Stomach smooth muscle (tissue), 2 donors: ENCODE results near the gene LIN7B.
"Not testable (repeated sequence)": the region's sequence is repeated elsewhere in the genome, so short reads cannot be mapped to it uniquely, and the experiment has no call there.

Experiments
- H3K27ac ChIP-seq: one replicate; pipeline ENCODE4 v1.7.0; 2013; ENCODE audit warnings: mild to moderate bottlenecking, low read length, inconsistent platforms
- H3K27me3 ChIP-seq, 2 donors: one replicate each; pipeline ENCODE4 v1.7.0; 2013; ENCODE audit warnings: low read length in 2 of 2; ENCODE audit not compliant: insufficient read depth in 2 of 2, control insufficient read depth in 1 of 2
- H3K36me3 ChIP-seq, 2 donors: one replicate each; pipeline ENCODE4 v1.7.0; 2013; ENCODE audit warnings: low read length in 2 of 2; ENCODE audit not compliant: control insufficient read depth in 2 of 2, insufficient read depth in 2 of 2
- H3K4me1 ChIP-seq: one replicate; pipeline ENCODE4 v1.7.0; 2013; ENCODE audit warnings: low read length; ENCODE audit not compliant: control insufficient read depth, insufficient read depth
- H3K4me3 ChIP-seq, 2 donors: one replicate each; pipeline ENCODE4 v1.7.0; 2013; ENCODE audit warnings: low read length in 2 of 2
- H3K9ac ChIP-seq, 2 donors: one replicate each; pipeline ENCODE4 v1.7.0; 2013; ENCODE audit warnings: low read length in 2 of 2, mild to moderate bottlenecking in 1 of 2
- H3K9me3 ChIP-seq, 2 donors: one replicate each; pipeline ENCODE4 v1.7.0; 2013; ENCODE audit warnings: low read length in 2 of 2; ENCODE audit not compliant: control insufficient read depth in 2 of 2
- donor health status: healthy.
- donor health status: Pancreatic carcinoma.

LIN7B gene, protein sequence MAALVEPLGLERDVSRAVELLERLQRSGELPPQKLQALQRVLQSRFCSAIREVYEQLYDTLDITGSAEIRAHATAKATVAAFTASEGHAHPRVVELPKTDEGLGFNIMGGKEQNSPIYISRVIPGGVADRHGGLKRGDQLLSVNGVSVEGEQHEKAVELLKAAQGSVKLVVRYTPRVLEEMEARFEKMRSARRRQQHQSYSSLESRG

DNA sequence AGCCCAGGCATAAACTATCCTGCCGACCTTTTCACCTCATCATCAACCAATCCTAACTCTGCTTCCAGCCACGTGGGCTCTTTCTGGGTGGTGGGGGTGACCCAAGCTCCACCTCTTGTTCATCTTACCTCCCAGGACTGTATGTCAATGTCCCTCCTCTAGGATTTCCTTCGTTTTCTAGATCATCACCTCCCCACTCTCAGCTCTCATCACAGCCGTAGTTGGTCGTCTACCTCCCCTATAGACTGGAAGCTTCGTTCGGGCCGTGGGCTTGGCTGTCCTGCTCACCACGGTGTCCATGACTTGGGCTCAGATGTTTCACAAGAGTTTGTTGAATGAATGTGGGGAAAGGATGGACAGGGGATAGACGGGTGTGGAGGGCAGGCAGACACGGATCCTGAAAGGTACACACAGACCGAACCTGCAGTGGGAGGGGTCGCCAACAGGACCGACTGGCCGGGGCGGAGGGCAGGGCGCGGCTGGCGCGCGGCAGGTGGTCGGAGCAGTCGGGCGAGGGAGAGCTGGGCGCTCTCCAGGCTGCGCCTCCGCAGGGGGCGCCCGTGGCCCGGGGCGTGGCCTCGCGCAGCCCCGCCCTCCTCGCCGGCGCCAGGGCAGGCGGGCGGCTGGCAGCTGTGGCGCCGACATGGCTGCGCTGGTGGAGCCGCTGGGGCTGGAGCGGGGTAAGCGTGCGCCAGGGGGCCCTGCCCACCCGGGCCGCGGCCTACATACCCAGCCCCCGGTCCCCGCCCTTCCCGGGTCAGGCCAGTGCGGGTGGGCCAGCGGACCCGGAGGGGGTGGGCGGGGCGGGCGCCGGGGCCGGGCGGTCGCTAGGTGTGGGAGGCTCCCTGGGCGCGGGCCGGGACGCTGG lies at the start of gene LIN7B:
Gene LIN7B (plus strand): TSS at position 609 of the 868 bp plus-strand sequence. CDS start 35 bp downstream, at position 644.
- Histone ChIP-seq H3K9ac (peak within 1 kb of the TSS; percentile 26 to 47), H3K9me3 (no peaks in the 10 kb centered on the region), H3K36me3 (peaks cover 2 to 3% of the 10 kb centered on the region in 2 donors), H3K27me3 (no peaks in the 10 kb centered on the region), H3K4me1 (peaks cover 27% of the 10 kb centered on the region), H3K4me3 (peak within 1 kb of the TSS; percentile 56 to 82), H3K27ac (peak within 1 kb of the TSS; percentile 46)

DNA sequence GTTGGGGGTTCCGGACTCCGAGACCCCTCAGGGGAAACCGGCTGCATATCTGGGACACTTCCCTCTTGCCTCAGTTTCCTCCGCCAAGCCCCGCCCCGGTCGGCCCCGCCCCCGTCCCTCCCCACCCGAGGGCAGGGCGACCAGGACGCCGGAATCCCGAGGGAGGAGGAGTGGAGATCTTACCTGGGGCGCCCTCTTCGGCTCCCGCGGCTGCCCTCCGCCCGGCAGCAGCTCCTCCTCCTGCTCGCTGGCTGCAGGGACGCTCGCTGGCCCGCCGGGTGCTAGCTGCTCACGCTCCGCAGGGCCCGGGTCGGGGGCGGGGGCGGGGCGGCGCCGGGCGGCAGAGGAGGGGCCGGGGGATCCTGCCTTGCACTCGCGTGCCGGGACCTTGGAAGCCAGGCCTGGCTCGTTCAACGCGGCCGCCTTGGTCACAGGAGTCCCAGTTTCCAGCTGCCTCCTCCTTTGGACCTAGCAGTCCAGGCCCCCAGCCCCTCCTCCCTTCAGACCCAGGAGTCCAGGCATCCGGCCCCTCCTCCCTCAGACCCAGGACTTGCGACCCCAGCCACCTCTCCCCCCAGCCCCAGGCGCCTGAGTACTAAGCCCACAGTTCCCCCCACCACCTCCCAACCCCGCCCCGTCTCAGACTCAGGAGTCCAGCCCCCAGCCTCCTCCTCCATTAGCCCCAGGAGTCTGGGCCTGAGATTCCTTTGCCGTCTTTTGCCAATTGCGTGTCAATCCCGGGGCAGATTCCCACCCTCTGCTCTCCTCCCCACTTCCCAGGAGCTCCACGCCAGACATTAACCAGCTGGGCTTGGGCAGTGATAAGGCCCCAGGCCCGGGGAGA lies 49.2 kb upstream of the LIN7B start, which contains the start of gene NTF4:
Gene NTF4 (minus strand): TSS at position 51 of the 844 bp plus-strand sequence. CDS start 2,821 bp downstream, outside the sequence.
- Histone ChIP-seq H3K36me3 (no peaks in the 10 kb centered on the region), H3K4me1 (no peaks in the 10 kb centered on the region), H3K27ac (no peak within 1 kb of the TSS), H3K4me3 (no peak within 1 kb of the TSS), H3K27me3 (peaks cover 38 to 49% of the 10 kb centered on the region in 2 donors), H3K9ac (no peak within 1 kb of the TSS), H3K9me3 (no peaks in the 10 kb centered on the region)

DNA sequence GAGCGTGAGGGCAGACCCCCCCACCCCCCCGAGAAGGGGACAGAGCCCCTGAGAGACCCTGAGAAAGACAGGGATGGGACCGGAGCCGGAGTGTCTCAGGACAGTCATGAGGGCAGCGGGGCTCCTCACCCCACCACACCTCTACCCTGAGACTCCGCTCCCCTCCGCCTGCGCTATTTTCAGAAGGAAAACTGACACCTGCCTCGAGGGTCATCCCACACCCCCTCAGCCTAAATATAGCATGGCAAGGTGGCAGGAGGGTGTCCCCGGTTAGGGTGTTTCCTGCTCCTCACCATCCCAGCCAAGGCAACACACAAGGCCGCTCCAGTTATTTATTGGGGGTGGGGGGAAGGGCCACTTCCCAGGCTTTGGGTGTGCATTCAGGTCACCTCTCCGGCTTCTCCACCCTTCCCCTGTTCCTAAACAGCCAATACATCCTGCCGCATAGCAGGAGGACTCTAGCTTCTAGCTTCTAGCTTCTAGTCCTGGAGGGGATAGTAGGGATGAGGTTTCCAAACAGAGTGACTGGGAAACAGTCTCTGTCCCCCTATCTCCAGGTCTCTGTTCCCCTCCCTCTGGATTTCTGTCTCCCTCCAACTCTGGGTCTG lies 48.2 kb upstream of the LIN7B start:
- Histone ChIP-seq H3K4me1 (no peaks in the 10 kb centered on the region), H3K9me3 (no peaks in the 10 kb centered on the region), H3K9ac (no peak overlapping the region), H3K27ac (no peak overlapping the region), H3K36me3 (no peaks in the 10 kb centered on the region), H3K27me3 (peaks cover 44 to 56% of the 10 kb centered on the region in 2 donors), H3K4me3 (no peak overlapping the region)

DNA sequence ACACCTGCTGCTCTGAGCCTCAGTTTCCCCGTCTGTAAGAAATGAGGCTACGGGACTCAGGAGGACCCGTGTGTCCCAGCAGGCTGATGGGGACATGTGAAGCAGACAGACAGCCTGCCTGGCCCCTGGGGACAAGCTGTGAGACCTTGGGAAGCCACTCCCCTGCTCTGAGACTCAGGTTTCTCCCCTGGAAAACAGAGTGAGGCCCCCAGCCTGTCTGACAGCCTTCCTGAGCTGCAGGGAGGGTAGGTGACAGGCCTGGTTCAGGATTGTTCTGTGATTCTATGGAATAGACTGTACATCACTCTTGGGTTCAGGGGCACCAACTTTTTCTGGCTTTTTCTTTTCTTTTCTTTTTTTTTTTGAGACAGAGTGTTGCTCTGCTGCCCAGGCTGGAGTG lies 46.6 kb upstream of the LIN7B start:
- H3K4me1 ChIP-seq = no peaks in the 10 kb centered on the region
- H3K27ac ChIP-seq = no peak overlapping the region
- H3K9ac ChIP-seq = no peak overlapping the region
- H3K27me3 ChIP-seq = peaks cover 42 to 59% of the 10 kb centered on the region in 2 donors
- H3K9me3 ChIP-seq = no peaks in the 10 kb centered on the region
- no peaks in the 10 kb centered on the region for H3K36me3 ChIP-seq
- no peak overlapping the region for H3K4me3 ChIP-seq

DNA sequence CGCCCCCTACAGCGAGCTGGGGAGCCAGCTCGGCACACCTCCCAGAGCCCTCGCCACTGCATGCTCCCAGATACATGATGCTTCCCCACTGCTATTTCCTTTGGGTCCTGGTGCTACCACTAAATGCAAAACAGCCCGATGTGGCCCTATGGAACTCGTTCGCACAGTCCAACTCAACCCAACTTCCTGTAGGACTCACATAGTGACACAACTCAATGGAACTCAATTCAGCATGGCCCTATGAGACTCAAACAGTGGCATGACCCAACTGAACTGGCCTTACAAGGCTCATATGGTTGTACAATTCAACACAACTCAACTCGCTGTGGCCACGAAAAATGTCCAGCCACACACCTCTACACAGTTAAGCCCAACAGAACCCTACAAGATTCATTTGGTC lies 45.1 kb upstream of the LIN7B start:
- Histone ChIP-seq H3K4me3 (no peak overlapping the region), H3K4me1 (no peaks in the 10 kb centered on the region), H3K27me3 (peaks cover 50 to 71% of the 10 kb centered on the region in 2 donors)

DNA sequence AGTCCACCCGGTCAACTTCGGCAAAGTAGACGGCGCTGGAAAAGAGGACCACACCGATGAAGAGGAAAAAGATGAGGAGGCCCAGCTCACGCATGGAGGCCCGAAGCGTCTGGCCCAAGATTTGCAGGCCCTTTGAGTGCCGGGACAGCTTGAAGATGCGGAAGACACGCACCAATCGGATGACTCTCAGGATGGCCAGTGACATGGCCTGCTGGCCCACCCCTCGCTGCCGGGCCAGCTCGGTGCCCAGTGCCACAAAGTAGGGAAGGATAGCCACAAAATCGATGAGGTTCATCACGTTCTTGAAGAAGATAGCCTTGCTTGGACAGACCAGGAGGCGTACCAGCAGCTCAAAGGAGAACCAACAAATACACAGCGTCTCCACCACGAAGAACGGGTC lies 43.8 kb upstream of the LIN7B start:
- H3K27ac ChIP-seq = no peak overlapping the region
- no peak overlapping the region for H3K4me3 ChIP-seq
- peaks cover 44 to 58% of the 10 kb centered on the region in 2 donors for H3K27me3 ChIP-seq
- H3K9ac ChIP-seq = no peak overlapping the region
- peaks cover 3% of the 10 kb centered on the region for H3K4me1 ChIP-seq
- no peaks in the 10 kb centered on the region for H3K9me3 ChIP-seq
- no peaks in the 10 kb centered on the region for H3K36me3 ChIP-seq

More for the DNA sequence above, 45.1 kb upstream of the LIN7B start:
- Histone ChIP-seq H3K9me3 (no peaks in the 10 kb centered on the region), H3K9ac (no peak overlapping the region), H3K36me3 (no peaks in the 10 kb centered on the region), H3K27ac (no peak overlapping the region)

DNA sequence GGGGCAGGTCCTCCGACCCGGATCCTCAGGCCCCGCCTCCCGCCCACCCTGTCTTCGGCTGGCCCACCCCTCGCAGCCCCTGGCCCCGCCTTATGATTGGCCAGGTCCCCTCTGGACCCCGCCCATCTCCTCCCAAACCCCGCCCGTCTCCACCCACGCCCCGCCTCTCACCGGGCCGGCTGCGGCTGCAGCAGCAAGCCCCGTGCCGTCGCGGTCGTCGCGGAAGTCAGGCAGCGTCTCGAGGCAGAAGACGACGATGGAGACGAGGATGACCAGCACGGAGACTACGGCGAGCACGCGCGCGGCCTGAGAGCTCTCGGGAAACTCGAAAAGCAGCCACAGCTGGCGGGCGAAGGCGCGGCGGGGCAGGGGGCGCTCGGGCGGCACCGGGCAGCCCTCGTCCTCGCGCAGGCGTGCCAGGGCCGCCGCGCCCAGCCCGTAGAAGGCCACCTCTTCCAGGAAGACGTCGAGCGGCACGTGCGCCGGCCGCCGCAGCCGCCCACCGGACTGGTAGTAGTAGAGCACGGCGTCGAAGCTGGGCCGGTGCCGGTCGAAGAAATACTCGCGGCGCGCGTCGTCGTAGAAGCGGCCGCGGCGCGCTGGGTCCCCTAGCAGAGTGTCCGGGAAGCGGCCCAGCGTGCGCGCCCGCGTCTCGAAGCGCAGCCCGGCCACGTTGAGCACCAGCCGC lies 42.2 kb upstream of the LIN7B start:
- Histone ChIP-seq H3K4me1 (peaks cover 3% of the 10 kb centered on the region), H3K9me3 (no peaks in the 10 kb centered on the region), H3K9ac (no peak overlapping the region), H3K4me3 (no peak overlapping the region), H3K27ac (no peak overlapping the region), H3K36me3 (no peaks in the 10 kb centered on the region), H3K27me3 (peaks cover 37 to 50% of the 10 kb centered on the region in 2 donors)

DNA sequence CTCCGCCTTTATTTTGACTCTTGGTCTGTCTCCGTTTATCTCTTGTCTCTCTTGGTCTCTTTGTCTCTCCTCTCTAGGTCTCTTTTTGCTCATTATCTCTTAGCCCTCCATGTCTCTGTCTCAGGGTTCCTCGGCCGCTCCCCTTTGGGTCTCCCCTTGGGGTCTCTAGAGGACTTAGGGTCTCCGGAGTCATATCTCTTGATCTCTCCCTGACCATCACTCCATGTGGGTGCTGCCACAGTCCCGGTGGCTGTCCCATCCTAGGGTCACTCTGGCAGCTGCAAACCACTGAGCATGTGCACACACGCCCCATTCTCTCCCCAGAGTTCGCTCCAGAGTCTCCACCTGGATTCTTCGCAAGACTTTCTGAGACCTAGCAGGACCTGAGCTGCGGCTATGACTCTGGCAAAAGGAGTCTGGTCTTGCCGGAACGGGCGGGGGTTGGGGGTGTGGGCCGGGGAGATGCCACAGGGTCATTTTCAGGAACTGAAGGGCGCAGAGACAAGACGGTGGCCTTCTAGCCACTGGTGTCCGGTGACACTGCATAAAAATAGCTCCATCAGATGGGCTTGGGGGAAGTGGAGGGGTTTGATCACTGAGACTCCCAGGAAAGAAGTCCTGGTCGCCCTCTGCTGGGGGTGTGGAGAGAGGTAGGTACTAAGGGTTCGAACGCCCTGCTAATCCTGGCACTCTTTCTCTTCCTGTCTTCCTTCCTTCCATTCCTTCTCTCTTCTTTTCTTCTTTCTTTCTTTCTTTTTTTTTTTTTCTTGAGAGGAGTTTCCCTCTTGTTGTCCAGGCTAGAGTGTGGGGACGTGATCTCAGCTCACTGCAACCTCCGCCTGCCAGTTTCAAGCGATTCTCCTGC lies 40.4 kb upstream of the LIN7B start:
- Histone ChIP-seq H3K27me3 (peaks cover 30 to 44% of the 10 kb centered on the region in 2 donors), H3K36me3 (no peaks in the 10 kb centered on the region), H3K27ac (no peak overlapping the region), H3K9ac (no peak overlapping the region), H3K4me3 (no peak overlapping the region), H3K9me3 (no peaks in the 10 kb centered on the region), H3K4me1 (peaks cover 3% of the 10 kb centered on the region)

DNA sequence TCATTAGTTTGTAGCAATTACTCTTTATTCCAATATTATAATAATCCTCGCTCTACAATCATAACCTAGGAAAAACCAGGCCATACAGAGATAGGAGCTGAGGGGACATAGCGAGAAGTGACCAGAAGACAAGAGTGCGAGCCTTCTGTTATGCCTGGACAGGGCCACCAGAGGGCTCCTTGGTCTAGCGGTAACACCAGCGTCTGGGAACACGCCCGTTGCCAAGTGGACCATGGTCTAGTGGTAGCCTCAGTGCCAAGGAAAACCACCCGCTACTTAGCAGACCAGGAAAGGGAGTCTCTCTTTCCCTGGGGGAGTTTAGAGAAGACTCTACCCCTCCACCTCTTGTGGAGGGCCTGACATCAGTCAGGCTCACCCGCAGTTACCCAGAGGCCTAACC lies 39.3 kb upstream of the LIN7B start:
- H3K4me3 ChIP-seq, H3K36me3 ChIP-seq, H3K9me3 ChIP-seq, H3K4me1 ChIP-seq, H3K27ac ChIP-seq, H3K9ac ChIP-seq: not testable (repeated sequence)
- H3K27me3 ChIP-seq = peaks cover 23 to 36% of the 10 kb centered on the region in 2 donors
